GM20000 (cell line): ENCODE data around the gene AIF1L.

Source experiments
- DNase-seq: peaks from one replicate; pipeline ENCODE4 v3.0.0; 2012; ENCODE audit warnings: low spot score
- TF ChIP-seq, protein P1 (sequence below): IDR thresholded peaks from 2 replicates; pipeline ENCODE4 v1.5.1; 2012; ENCODE audit warnings: mild to moderate bottlenecking, control low read depth; ENCODE audit errors: extremely low read depth, missing control alignments

Gene AIF1L

DNA sequence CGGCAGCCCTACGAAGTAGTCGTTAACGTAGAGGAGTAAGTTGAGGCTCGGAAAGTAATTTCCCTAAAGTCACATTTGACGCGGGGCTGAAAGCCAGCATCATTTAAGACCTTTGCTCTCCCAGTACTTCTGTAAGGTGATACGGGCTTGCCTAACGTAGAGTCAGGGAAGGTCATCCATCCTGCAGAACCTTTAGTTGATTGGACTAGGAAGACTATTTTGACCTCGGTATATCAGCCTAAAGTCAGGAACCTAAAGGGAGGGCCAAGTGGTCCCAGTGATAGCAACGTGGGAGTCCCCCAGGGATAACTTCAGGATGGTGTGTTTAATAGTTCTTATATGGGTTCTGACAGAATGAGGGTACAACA, 29.7 kb downstream of the AIF1L start:
- DNase-seq = no peak

DNA sequence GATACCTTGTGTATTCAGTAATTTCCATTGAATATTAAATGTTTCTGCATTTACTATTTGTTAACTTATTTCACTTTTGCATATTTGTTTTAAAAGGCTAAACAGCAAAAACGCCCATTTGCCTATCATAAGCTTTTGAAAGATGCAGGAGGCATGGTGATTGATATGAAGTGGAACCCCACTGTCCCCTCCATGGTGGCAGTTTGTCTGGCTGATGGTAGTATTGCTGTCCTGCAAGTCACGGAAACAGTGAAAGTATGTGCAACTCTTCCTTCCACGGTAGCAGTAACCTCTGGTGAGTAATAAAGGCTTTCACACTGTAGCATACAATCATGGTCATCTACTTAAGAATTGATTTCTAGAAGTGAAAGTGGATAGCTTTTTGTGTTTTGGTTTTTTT, 32.9 kb downstream of the AIF1L start:
- TF ChIP-seq, protein P1, sequence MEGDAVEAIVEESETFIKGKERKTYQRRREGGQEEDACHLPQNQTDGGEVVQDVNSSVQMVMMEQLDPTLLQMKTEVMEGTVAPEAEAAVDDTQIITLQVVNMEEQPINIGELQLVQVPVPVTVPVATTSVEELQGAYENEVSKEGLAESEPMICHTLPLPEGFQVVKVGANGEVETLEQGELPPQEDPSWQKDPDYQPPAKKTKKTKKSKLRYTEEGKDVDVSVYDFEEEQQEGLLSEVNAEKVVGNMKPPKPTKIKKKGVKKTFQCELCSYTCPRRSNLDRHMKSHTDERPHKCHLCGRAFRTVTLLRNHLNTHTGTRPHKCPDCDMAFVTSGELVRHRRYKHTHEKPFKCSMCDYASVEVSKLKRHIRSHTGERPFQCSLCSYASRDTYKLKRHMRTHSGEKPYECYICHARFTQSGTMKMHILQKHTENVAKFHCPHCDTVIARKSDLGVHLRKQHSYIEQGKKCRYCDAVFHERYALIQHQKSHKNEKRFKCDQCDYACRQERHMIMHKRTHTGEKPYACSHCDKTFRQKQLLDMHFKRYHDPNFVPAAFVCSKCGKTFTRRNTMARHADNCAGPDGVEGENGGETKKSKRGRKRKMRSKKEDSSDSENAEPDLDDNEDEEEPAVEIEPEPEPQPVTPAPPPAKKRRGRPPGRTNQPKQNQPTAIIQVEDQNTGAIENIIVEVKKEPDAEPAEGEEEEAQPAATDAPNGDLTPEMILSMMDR = no peak
- DNase-seq = no peak

More for the DNA sequence above, 29.7 kb downstream of the AIF1L start:
- TF ChIP-seq, protein P1 = no peak

DNA sequence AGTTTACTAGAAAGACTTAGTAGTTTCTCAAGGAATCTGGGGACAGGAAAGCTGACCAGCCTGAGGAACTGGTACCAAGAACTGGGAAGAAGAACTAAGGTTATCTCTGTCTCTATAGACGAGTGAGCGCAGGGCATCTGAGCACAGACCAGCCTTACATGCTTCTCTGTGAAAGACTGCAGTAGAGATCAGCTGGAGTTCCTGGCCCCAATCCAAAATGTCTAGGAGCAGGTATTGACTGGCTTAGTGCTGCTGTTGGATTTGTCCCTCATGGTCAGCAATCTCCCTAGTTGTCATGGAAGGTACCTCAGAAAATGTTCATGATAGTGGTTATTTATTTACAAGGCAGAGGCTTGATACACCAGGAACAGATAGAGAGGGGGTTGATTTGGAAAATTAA, 42.3 kb downstream of the AIF1L start:
- no peak for DNase-seq
- TF ChIP-seq, protein P1 = no peak

DNA sequence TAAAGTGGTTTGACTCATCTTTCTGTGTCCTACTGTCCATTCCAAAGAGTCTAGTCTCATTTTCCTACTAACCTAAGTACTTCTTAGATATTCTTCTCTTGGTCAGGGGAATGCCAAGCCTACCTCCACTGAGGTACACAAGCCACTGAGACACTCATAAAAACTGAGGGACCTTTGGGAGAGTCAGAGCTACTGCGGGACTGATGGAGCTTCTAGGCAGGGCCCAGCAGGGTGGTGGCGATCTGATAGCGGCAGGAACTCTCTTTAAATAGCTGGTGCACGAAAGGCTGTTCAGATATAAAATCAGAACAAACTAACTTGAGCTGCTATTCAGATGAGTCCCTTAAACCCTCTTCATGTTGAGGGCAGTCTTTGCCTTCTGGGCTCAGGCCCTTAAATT, 43.8 kb downstream of the AIF1L start:
- no peak for DNase-seq
- TF ChIP-seq, protein P1 = no peak

DNA sequence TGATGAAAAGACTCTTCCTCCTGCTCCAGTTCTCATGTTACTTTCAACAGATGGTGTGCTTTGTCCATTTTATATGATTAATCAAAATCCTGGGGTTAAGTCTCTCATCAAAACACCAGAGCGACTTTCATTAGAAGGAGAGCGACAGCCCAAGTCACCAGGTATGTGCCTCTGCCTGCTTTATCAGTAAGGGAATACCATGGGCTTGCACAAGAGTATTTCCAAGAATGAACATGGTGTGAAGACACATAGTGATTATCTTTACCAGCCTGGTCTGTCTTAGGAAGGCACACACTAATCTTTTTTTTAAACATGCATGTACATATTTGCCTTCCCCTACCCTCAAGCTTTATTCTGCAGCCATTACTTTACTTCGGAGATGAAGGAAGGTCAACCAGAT, 44.2 kb downstream of the AIF1L start:
- TF ChIP-seq, protein P1 = no peak
- DNase-seq = no peak

DNA sequence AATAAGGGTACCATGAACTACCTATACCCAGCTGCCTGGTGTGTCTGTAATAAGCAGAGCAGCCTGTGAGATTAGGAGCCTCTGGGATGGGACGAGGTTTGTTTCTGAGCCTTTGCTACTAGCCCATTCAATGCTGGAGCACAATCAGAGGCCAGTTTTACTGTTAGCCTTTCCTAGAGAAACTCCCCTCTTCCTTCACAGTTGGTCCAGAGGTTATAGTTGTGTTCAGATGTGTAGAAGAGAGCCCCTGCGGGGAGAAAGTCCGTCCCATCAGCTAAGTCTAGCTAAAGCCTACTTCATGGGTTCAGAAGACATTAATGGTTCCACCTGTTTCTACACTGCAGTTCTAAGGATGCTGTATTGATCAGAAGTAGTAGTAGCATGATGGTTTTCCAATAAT, 45.8 kb downstream of the AIF1L start:
- TF ChIP-seq, protein P1 = no peak
- no peak for DNase-seq

DNA sequence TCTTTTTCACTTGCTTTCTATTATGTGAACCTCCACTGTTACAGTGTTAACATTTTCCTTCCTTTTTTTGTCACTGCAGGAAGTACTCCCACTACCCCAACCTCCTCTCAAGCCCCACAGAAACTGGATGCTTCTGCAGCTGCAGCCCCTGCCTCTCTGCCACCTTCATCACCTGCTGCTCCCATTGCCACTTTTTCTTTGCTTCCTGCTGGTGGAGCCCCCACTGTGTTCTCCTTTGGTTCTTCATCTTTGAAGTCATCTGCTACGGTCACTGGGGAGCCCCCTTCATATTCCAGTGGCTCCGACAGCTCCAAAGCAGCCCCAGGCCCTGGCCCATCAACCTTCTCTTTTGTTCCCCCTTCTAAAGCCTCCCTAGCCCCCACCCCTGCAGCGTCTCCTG, 47.9 kb downstream of the AIF1L start:
- TF ChIP-seq, protein P1 = no peak

More for the DNA sequence above, 47.9 kb downstream of the AIF1L start:
- DNase-seq = no peak
